Measurements from ENCODE around the gene ERO1B. TPM values are rescaled to one million over a fixed set of nuclear protein-coding genes. Genes with fewer than 3 reads are reported as not detected.

The ERO1B gene
- total RNA-seq, 1 donor from 2014 or later = 15.4 TPM

- peak; percentile 18 for DNase-seq (ENCODE audit: low spot score, unreplicated experiment)
- Mint-ChIP-seq H3K36me3 (ENCODE audit: insufficient read depth) (no peaks in the 10 kb centered on the region), H3K4me3 (ENCODE audit: low read depth) (peak overlapping the region; percentile 79), H3K27me3 (peaks cover 62% of the 10 kb centered on the region), H3K27ac (peak overlapping the region; percentile 88), H3K9me3 (ENCODE audit: low read depth) (no peaks in the 10 kb centered on the region), H3K4me1 (ENCODE audit: low read depth) (peaks cover 12% of the 10 kb centered on the region)
- TF ChIP-seq, protein P1, sequence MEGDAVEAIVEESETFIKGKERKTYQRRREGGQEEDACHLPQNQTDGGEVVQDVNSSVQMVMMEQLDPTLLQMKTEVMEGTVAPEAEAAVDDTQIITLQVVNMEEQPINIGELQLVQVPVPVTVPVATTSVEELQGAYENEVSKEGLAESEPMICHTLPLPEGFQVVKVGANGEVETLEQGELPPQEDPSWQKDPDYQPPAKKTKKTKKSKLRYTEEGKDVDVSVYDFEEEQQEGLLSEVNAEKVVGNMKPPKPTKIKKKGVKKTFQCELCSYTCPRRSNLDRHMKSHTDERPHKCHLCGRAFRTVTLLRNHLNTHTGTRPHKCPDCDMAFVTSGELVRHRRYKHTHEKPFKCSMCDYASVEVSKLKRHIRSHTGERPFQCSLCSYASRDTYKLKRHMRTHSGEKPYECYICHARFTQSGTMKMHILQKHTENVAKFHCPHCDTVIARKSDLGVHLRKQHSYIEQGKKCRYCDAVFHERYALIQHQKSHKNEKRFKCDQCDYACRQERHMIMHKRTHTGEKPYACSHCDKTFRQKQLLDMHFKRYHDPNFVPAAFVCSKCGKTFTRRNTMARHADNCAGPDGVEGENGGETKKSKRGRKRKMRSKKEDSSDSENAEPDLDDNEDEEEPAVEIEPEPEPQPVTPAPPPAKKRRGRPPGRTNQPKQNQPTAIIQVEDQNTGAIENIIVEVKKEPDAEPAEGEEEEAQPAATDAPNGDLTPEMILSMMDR (IDR thresholded peaks at IDR 0.05; ENCODE audit: unreplicated experiment) = no peak
These were observed 532 bp downstream of the ERO1B start for GRCh38 chr1:236281198-236281653.

DNA sequence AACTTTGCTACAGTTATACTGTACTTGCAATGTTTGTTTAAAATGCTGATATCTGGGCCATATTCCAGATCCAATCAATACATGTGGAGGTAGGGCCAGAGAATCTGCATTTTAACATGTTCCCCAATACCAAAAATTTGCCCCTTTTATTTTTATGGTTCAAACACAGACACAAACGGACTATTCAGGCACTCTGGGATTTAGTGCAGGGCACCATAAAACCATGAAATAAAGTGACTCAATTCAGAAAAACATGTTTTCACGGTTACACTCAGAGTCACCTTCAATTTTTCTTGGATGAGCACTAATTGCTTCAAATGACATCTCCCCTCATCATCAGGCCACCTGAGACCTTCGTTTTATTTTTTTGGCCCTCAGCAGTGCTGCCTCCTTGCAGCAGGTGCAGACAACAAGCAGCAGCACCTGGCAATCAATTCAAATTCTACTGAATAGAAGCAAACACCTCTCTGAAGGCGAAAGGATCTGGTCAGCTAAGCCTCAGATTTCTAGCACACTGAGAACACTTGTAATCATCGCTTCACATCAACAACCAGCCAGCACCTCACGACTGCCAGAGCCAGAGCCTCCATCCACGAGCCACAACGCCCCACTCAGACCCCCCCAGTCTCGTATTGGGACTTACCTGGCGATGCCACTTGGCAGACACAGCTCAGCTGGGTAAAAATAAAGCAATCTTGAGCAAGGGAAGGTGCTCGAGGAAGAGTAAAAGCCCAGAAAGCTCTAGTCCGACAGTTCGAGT, 1.1 kb downstream of the ERO1B start:
- TF ChIP-seq, protein P1 (IDR thresholded peaks at IDR 0.05; ENCODE audit: unreplicated experiment) = no peak
- H3K9me3 Mint-ChIP-seq (ENCODE audit: low read depth) = no peaks in the 10 kb centered on the region
- peak overlapping the region; percentile 79 for H3K4me3 Mint-ChIP-seq (ENCODE audit: low read depth)
- DNase-seq (ENCODE audit: low spot score, unreplicated experiment) = no peak
- peaks cover 63% of the 10 kb centered on the region for H3K27me3 Mint-ChIP-seq
- no peak overlapping the region for H3K27ac Mint-ChIP-seq
- H3K4me1 Mint-ChIP-seq (ENCODE audit: low read depth) = peaks cover 12% of the 10 kb centered on the region
- H3K36me3 Mint-ChIP-seq (ENCODE audit: insufficient read depth) = no peaks in the 10 kb centered on the region

GRCh38 chr1:236275586-236275985, 6.2 kb downstream of the ERO1B start:
- H3K9me3 Mint-ChIP-seq (ENCODE audit: low read depth) = no peaks in the 10 kb centered on the region
- H3K4me3 Mint-ChIP-seq (ENCODE audit: low read depth) = no peak overlapping the region
- H3K4me1 Mint-ChIP-seq (ENCODE audit: low read depth) = peaks cover under 1% of the 10 kb centered on the region
- no peaks in the 10 kb centered on the region for H3K36me3 Mint-ChIP-seq (ENCODE audit: insufficient read depth)
- H3K27ac Mint-ChIP-seq = no peak overlapping the region
- TF ChIP-seq, protein P1 (IDR thresholded peaks at IDR 0.05; ENCODE audit: unreplicated experiment) = no peak
- peaks cover 39% of the 10 kb centered on the region for H3K27me3 Mint-ChIP-seq
- no peak for DNase-seq (ENCODE audit: low spot score, unreplicated experiment)

- Mint-ChIP-seq H3K4me3 (ENCODE audit: low read depth) (no peak overlapping the region), H3K27ac (no peak overlapping the region), H3K36me3 (ENCODE audit: insufficient read depth) (no peaks in the 10 kb centered on the region), H3K27me3 (peaks cover 35% of the 10 kb centered on the region), H3K4me1 (ENCODE audit: low read depth) (no peaks in the 10 kb centered on the region), H3K9me3 (ENCODE audit: low read depth) (no peaks in the 10 kb centered on the region)
- TF ChIP-seq, protein P1 (IDR thresholded peaks at IDR 0.05; ENCODE audit: unreplicated experiment) = no peak
- DNase-seq (ENCODE audit: low spot score, unreplicated experiment) = no peak
These were observed 6.7 kb downstream of the ERO1B start for GRCh38 chr1:236275061-236275460.

DNA sequence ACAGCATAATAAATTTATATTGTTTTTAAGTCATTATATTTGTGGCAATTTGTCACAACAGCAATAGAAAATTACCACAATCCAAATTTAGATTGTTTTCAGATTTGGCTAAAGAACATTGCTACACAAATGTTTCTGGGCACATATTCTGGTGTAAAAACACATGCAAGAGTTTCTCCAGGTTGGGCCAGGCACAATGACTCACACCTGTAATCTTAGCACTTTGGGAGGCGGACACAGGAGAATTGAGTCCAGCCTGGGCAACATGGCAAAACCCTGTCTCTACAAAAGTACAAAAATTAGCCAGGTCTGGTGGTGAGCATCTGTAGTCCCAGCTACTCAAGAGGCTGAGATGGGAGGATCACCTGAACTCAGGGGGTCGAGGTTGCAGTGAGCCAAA, 8.4 kb downstream of the ERO1B start:
- Mint-ChIP-seq H3K27ac (no peak overlapping the region), H3K4me1 (ENCODE audit: low read depth) (no peaks in the 10 kb centered on the region), H3K9me3 (ENCODE audit: low read depth) (no peaks in the 10 kb centered on the region), H3K27me3 (peaks cover 30% of the 10 kb centered on the region), H3K4me3 (ENCODE audit: low read depth) (no peak overlapping the region), H3K36me3 (ENCODE audit: insufficient read depth) (no peaks in the 10 kb centered on the region)
- no peak for DNase-seq (ENCODE audit: low spot score, unreplicated experiment)
- TF ChIP-seq, protein P1 (IDR thresholded peaks at IDR 0.05; ENCODE audit: unreplicated experiment) = no peak
